HUES48 (cell line): ENCODE data around the gene GARNL3.
A peak's percentile ranks its signal among the peaks of the same experiment; 100 is the strongest.

ENCODE experiments used
- H3K27ac ChIP-seq: one replicate; pipeline ENCODE4 v1.7.0; 2013; ENCODE audit warnings: low read depth, low read length, inconsistent platforms
- H3K27me3 ChIP-seq: 2 replicates; pipeline ENCODE4 v1.6.1; 2013; ENCODE audit warnings: mild to moderate bottlenecking, low read length; ENCODE audit not compliant: control insufficient read depth, insufficient read depth
- H3K36me3 ChIP-seq: 2 replicates; pipeline ENCODE4 v1.6.1; 2013; ENCODE audit warnings: low read length; ENCODE audit not compliant: control insufficient read depth, insufficient read depth
- H3K4me1 ChIP-seq: 2 replicates; pipeline ENCODE4 v1.6.1; 2013; ENCODE audit warnings: mild to moderate bottlenecking, low read length; ENCODE audit not compliant: control insufficient read depth, insufficient read depth
- H3K4me3 ChIP-seq: 2 replicates; pipeline ENCODE4 v1.5.1; 2013; ENCODE audit warnings: mild to moderate bottlenecking, low read depth, low read length
- H3K9ac ChIP-seq: 2 replicates; pipeline ENCODE4 v1.6.1; 2013; ENCODE audit warnings: mild to moderate bottlenecking, low read depth, low read length, moderate library complexity
- H3K9me3 ChIP-seq: 2 replicates; pipeline ENCODE4 v1.6.1; 2013; ENCODE audit warnings: low read length; ENCODE audit not compliant: control insufficient read depth, insufficient read depth

The GARNL3 gene

DNA sequence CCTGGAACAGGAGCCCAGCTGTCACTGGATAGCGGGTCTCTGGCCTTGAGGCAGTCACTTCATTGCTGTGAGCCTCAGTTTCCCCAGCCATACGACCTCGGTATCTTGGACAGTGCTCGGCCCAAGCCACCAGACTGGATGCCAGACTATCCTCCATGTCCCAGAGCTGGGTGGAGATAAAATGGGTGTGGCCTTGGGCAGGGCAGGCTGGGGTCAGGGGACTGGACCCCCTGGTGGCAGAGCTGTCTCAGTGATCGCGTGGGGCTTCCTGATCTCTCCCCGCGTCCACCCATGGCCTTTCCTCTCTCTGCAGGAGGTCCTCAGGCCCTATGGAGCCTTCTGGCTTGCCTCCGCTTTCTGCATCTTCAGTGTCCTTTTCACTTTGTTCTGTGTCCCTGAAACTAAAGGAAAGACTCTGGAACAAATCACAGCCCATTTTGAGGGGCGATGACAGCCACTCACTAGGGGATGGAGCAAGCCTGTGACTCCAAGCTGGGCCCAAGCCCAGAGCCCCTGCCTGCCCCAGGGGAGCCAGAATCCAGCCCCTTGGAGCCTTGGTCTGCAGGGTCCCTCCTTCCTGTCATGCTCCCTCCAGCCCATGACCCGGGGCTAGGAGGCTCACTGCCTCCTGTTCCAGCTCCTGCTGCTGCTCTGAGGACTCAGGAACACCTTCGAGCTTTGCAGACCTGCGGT is 142.4 kb downstream of the GARNL3 start:
- no peak overlapping the region for H3K9ac ChIP-seq
- peak overlapping the region; percentile 50 for H3K27ac ChIP-seq
- no peak overlapping the region for H3K4me3 ChIP-seq
- H3K4me1 ChIP-seq, result no peaks in the 10 kb centered on the region; the same call in 1 of the 2 replicates
- H3K9me3 ChIP-seq, result no peaks in the 10 kb centered on the region
- no peaks in the 10 kb centered on the region for H3K27me3 ChIP-seq
- peaks cover 31% of the 10 kb centered on the region for H3K36me3 ChIP-seq

DNA sequence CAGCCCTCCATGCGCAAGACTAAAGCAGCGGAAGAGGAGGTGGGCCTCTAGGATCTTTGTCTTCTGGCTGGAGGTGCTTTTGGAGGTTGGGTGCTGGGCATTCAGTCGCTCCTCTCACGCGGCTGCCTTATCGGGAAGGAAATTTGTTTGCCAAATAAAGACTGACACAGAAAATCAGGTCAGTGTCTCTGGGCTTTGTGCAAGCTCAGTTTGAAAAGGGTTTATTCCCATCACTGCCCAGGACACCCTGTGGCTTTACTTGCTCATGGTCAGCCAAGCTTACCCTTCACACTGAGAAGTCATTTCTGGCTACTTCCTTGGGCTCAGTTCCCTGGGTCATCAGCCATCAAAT is 142.9 kb downstream of the GARNL3 start:
- H3K4me3 ChIP-seq, result no peak overlapping the region
- peaks cover 26% of the 10 kb centered on the region for H3K36me3 ChIP-seq
- H3K27ac ChIP-seq, result peak overlapping the region; percentile 50
- H3K9ac ChIP-seq, result no peak overlapping the region
- H3K27me3 ChIP-seq, result no peaks in the 10 kb centered on the region
- H3K9me3 ChIP-seq, result no peaks in the 10 kb centered on the region
- no peaks in the 10 kb centered on the region; the same call in 1 of the 2 replicates for H3K4me1 ChIP-seq

- Histone ChIP-seq H3K27me3 (no peaks in the 10 kb centered on the region), H3K9ac (no peak overlapping the region), H3K36me3 (0 out of 2 replicates have a peak, but pooled peaks cover 3% of the 10 kb centered on the region), H3K4me3 (no peak overlapping the region), H3K4me1 (no peaks in the 10 kb centered on the region; the same call in 1 of the 2 replicates), H3K9me3 (no peaks in the 10 kb centered on the region), H3K27ac (no peak overlapping the region)
Measured at GRCh38 chr9:127411122-127411521, 146.5 kb downstream of the GARNL3 start.

GRCh38 chr9:127415141-127415540 is 150.6 kb downstream of the GARNL3 start:
- Histone ChIP-seq H3K27ac (no peak overlapping the region), H3K27me3 (no peaks in the 10 kb centered on the region), H3K9me3 (no peaks in the 10 kb centered on the region)

GRCh38 chr9:127415657-127416056 is 151.1 kb downstream of the GARNL3 start:
- Histone ChIP-seq H3K9ac (no peak overlapping the region), H3K27me3 (no peaks in the 10 kb centered on the region), H3K9me3 (no peaks in the 10 kb centered on the region), H3K27ac (no peak overlapping the region), H3K4me1 (no peaks in the 10 kb centered on the region; the same call in 1 of the 2 replicates), H3K4me3 (no peak overlapping the region), H3K36me3 (no peaks in the 10 kb centered on the region)

More at GRCh38 chr9:127415141-127415540, 150.6 kb downstream of the GARNL3 start:
- Histone ChIP-seq H3K9ac (no peak overlapping the region), H3K4me1 (no peaks in the 10 kb centered on the region; the same call in 1 of the 2 replicates), H3K4me3 (no peak overlapping the region), H3K36me3 (no peaks in the 10 kb centered on the region)

DNA sequence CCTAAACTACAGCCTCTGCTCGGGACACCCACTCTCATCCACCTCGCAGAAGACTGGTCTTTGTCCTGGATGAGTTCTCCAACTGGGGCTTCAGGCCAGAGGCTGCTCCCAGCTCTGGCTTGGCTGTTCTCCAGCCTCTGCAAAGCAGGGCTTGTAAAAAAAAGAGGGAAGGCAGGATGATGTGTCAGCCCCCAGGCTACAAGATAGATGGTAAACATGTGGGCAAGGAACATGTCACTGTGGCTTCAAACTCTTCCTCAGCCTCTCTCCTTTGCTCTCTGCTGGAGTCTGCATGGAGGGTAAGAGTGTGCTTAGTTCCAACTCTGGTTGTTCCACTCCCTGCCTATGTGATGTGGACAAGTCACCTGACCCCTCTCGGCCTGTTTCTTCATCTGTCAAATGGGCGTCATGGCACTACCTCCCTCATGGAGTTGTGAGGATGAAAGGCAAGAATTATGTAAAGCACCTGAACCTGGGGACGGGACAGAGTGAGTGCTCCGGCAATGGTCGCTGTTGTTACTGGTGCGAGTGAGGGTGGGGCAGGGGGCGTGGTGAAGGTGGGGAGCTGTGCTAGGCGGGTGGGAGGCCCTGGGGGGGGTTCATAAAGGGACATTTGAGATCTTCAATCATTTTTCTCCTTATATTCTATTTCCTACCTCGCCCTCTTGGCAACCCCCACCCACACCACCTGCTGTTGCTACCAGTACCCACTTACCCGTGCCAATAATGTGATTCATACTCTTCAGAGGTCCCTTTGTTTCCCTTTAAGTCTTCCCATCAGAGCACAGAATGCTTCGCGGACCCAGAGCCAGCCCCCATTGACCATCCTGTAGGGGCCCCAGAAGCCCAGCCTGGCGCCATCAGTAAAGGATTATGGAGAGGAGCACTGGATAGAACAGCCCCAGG is 152.8 kb downstream of the GARNL3 start:
- Histone ChIP-seq H3K27me3 (no peaks in the 10 kb centered on the region), H3K36me3 (no peaks in the 10 kb centered on the region), H3K9me3 (no peaks in the 10 kb centered on the region), H3K4me3 (no peak overlapping the region), H3K9ac (no peak overlapping the region), H3K27ac (no peak overlapping the region), H3K4me1 (no peaks in the 10 kb centered on the region)

- peaks cover 5% of the 10 kb centered on the region for H3K4me1 ChIP-seq
- H3K27me3 ChIP-seq, result no peaks in the 10 kb centered on the region
- no peaks in the 10 kb centered on the region for H3K9me3 ChIP-seq
- no peak overlapping the region for H3K4me3 ChIP-seq
- no peak overlapping the region for H3K27ac ChIP-seq
- H3K36me3 ChIP-seq, result no peaks in the 10 kb centered on the region
- no peak overlapping the region for H3K9ac ChIP-seq
Measured at GRCh38 chr9:127418037-127418471, 153.5 kb downstream of the GARNL3 start.

DNA sequence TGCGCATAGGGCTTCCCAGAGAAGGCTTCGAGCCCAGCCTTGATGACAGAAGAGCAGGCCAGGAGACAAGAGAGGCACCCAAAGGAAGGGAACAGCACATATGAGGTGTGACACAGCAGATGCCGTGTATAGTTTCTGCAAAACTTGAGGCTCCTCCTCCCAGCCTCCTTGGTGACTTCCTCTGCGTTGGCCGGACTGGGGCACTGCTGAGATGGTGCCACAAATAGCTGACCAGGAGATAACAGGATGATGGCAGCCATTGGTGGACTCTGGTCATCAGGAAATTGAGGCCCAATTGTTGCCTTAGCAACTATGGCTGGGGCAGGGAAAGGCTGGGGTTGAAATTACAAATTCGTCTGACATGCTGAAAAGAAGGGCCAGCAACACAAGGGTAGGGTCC is 154.8 kb downstream of the GARNL3 start:
- Histone ChIP-seq H3K4me1 (peaks cover 6% of the 10 kb centered on the region), H3K9ac (no peak overlapping the region)

GRCh38 chr9:127421057-127421456 is 156.5 kb downstream of the GARNL3 start:
- Histone ChIP-seq H3K4me1 (peaks cover 6% of the 10 kb centered on the region), H3K9me3 (no peaks in the 10 kb centered on the region), H3K4me3 (no peak overlapping the region), H3K27me3 (no peaks in the 10 kb centered on the region), H3K36me3 (no peaks in the 10 kb centered on the region), H3K9ac (no peak overlapping the region), H3K27ac (no peak overlapping the region)

More for the DNA sequence above, 154.8 kb downstream of the GARNL3 start:
- Histone ChIP-seq H3K9me3 (no peaks in the 10 kb centered on the region), H3K36me3 (no peaks in the 10 kb centered on the region), H3K27me3 (no peaks in the 10 kb centered on the region), H3K27ac (no peak overlapping the region), H3K4me3 (no peak overlapping the region)

DNA sequence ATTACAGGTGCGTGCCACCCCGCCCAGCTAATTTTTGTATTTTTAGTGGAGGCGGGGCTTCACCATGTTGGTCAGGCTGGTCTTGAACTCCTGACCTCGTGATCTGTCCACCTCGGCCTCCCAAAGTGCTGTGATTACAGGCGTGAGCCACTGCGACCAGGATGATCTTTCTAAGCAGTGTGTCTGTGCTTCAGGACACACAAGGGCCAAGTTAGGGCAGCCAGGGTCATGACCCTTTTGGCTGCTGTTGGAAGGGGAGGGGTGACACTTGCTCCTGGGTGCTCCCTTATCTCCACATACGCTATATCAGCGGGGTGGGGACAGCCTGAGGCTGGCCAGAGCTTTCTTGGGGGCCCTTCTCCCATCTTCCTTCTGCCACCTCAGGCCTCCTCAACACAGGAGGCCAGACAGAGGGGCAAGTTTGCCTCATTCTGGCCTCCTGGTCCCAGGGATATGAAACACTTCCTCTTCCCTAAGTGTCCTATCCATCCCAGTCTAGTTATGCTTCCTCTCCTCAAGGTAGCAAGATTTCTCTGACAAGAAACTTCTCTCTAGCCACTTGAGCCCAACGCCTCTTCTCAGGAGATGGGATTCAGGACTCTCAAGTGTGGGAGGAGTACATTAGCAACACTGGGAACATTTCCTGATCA is 157.7 kb downstream of the GARNL3 start:
- no peak overlapping the region for H3K4me3 ChIP-seq
- no peaks in the 10 kb centered on the region for H3K36me3 ChIP-seq
- H3K9ac ChIP-seq, result no peak overlapping the region
- H3K27ac ChIP-seq, result no peak overlapping the region
- peaks cover 6% of the 10 kb centered on the region for H3K4me1 ChIP-seq
- H3K27me3 ChIP-seq, result no peaks in the 10 kb centered on the region
- no peaks in the 10 kb centered on the region for H3K9me3 ChIP-seq
